Keratinocyte (primary cell): ENCODE measurements around the gene IFRD2. TPM values are rescaled to one million over a fixed set of nuclear protein-coding genes. Genes with fewer than 3 reads are reported as not detected.

Source experiments
- DNase-seq: peaks from one replicate; pipeline ENCODE4 v3.0.0-alpha.2; 2011; ENCODE audit warnings: low read depth, missing footprints, low spot score
- FAIRE-seq: peaks from 2 replicates; lab custom pipeline; 2011; peaks lifted over from hg19 to GRCh38; lab: Jason Lieb, UNC
- H2AFZ ChIP-seq: 2 replicates; pipeline ENCODE4 v1.6.0; 2012; ENCODE audit warnings: low read length, control low read depth, inconsistent platforms; ENCODE audit not compliant: control insufficient read depth
- H3K27ac ChIP-seq: 2 replicates; pipeline ENCODE4 v1.5.1; 2011; ENCODE audit warnings: low read length; ENCODE audit not compliant: control insufficient read depth, insufficient read depth
- H3K27me3 ChIP-seq: 3 replicates; pipeline ENCODE4 v1.6.0; 2011; ENCODE audit warnings: low read length; ENCODE audit not compliant: control insufficient read depth, insufficient read depth; ENCODE audit errors: extremely low read depth
- H3K36me3 ChIP-seq, 2 experiments: 2 replicates in 1 of 2; 3 replicates in 1 of 2; pipeline ENCODE4 v1.5.1; 2011; ENCODE audit warnings: low read length in 2 of 2, mild to moderate bottlenecking in 1 of 2; ENCODE audit not compliant: control insufficient read depth in 2 of 2, insufficient read depth in 2 of 2; ENCODE audit errors: extremely low read depth in 1 of 2
- H3K4me1 ChIP-seq: 3 replicates; pipeline ENCODE4 v1.5.1; 2011; ENCODE audit warnings: low read length; ENCODE audit not compliant: control insufficient read depth, insufficient read depth; ENCODE audit errors: extremely low read depth
- H3K4me2 ChIP-seq: 3 replicates; pipeline ENCODE4 v1.6.0; 2011; ENCODE audit warnings: low read depth, low read length; ENCODE audit not compliant: control insufficient read depth, insufficient read depth; ENCODE audit errors: extremely low read depth
- H3K4me3 ChIP-seq, 3 experiments: fragments of 200-600 bp in 1 of 3; sonication (generic) in 1 of 3; 2 replicates in 2 of 3; 3 replicates in 1 of 3; pipeline ENCODE4 v1.5.1; 2011 to 2016; ENCODE audit warnings: low read length in 3 of 3, mild to moderate bottlenecking in 3 of 3, control low read depth in 2 of 3, inconsistent platforms in 1 of 3, low read depth in 1 of 3, mixed read lengths in 1 of 3, mixed run types in 1 of 3, moderate library complexity in 1 of 3; ENCODE audit not compliant: control insufficient read depth in 2 of 3, insufficient read depth in 2 of 3; ENCODE audit errors: extremely low read depth in 1 of 3
- H3K79me2 ChIP-seq: 2 replicates; pipeline ENCODE4 v1.6.0; 2012; ENCODE audit warnings: low read length; ENCODE audit not compliant: control insufficient read depth, insufficient read depth
- H3K9ac ChIP-seq: 3 replicates; pipeline ENCODE4 v1.6.0; 2011; ENCODE audit warnings: low read length; ENCODE audit not compliant: control insufficient read depth, insufficient read depth; ENCODE audit errors: extremely low read depth
- H3K9me1 ChIP-seq: 3 replicates; pipeline ENCODE4 v1.6.0; 2011; ENCODE audit warnings: low read length; ENCODE audit not compliant: control insufficient read depth, insufficient read depth; ENCODE audit errors: extremely low read depth
- H3K9me3 ChIP-seq: 2 replicates; pipeline ENCODE4 v1.5.1; 2012; ENCODE audit warnings: low read depth, low read length; ENCODE audit not compliant: control insufficient read depth
- H4K20me1 ChIP-seq: 3 replicates; pipeline ENCODE4 v1.6.0; 2011; ENCODE audit warnings: low read length; ENCODE audit not compliant: control insufficient read depth, insufficient read depth; ENCODE audit errors: extremely low read depth
- EZH2 ChIP-seq: IDR thresholded peaks from one replicate; pipeline ENCODE4 v1.6.1; 2012; ENCODE audit warnings: inconsistent platforms, mild to moderate bottlenecking, low read length, moderate library complexity
- dilution Hi-C: fragments of 300-500 bp; cut with MboI; formaldehyde crosslinking; loops from one replicate; pipeline ENCODE4 v1.7.0; 2020; ENCODE audit warnings: low sequenced_read_pairs; ENCODE audit not compliant: extremely low pct_ligation_motif_present
- polyA plus RNA-seq, 5 experiments: library from polyadenylated mRNA; depleted of rRNA in 3 of 5; stranded (reverse) in 3 of 5; stranded (forward) in 1 of 5; unstranded in 1 of 5; fragments of >200 nt; gene quantifications; 1 replicate in 1 of 5; 2 replicates in 3 of 5; 3 replicates in 1 of 5; pipeline versions ENCODE4 v1.2.1 to v1.2.3, GENCODE V29; 2011 to 2012; ENCODE audit warnings: missing spikeins in 2 of 5, low read depth in 1 of 5, low replicate concordance in 1 of 5
- TF ChIP-seq, protein P1 (sequence below), 3 experiments: IDR thresholded peaks in 1 of 3; conservative IDR thresholded peaks in 1 of 3; optimal IDR thresholded peaks in 1 of 3; 2 replicates in 2 of 3; 3 replicates in 1 of 3; pipeline versions ENCODE3 to v1.5.1; 2011; ENCODE audit warnings: low read length in 3 of 3, mild to moderate bottlenecking in 3 of 3, moderate library complexity in 2 of 3, control low read depth in 1 of 3, inconsistent platforms in 1 of 3; ENCODE audit not compliant: insufficient read depth in 2 of 3; ENCODE audit errors: extremely low read depth in 1 of 3

Gene IFRD2
- polyA plus RNA-seq, 1 donor (not counting 4 experiments of a cell fraction or from before 2014, with no cell fraction given): 50.3 TPM

DNA sequence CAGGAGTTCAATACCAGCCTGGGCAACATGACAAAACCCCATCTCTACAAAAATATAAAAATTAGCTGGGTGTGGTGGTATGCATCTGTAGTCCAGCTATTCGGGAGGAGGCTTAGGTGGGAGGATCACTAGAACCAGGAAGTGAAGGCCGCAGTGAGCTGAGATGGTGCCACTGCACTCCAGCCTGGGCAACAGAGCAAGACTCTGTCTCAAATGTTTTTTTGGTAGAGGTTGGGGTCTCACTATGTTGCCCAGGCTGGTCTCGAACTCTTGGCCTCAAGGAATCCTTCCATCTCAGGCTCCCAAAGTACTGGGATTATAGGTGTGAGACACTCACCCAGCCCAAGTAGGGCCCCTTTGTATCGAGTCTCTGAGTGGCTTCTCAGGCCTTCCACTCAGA lies 1.9 kb upstream of the IFRD2 start:
- dilution Hi-C loops: no loop called here

DNA sequence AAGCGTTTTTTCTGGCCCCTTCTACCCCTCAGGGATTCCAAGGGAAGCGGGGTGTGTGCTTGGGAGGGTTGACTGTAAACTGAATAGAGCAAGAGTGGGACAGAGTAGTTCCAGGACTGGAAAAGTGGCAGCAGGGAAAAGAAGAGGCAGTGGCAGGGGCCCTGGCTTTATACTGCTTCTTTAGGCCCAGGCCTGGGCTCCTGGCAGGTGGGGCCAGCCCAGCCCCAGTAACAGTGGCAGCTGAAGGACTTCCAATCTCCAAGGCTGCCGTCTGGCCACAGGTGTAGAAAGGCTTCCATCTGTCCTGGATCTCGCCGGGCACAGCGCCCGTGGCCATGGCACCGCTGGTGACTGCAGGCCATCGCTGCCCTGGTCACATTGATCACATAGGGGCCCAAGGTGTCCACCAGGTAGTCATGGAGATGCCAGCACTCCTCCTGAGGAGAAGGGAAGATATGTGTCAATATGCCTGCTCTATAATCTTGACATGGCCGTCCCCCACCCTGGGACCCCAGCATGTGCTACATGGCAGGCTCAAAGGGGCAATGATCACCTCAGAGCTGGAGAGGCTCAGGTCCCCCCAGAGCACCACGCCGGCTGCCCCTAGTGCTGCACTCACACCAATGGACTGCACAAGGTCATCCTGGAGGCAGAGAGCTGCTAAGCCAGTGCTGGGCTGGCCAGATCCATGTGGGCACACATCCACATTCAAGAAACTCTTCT lies 1.0 kb upstream of the IFRD2 start:
- no peak for TF ChIP-seq EZH2
- TF ChIP-seq, protein P1, sequence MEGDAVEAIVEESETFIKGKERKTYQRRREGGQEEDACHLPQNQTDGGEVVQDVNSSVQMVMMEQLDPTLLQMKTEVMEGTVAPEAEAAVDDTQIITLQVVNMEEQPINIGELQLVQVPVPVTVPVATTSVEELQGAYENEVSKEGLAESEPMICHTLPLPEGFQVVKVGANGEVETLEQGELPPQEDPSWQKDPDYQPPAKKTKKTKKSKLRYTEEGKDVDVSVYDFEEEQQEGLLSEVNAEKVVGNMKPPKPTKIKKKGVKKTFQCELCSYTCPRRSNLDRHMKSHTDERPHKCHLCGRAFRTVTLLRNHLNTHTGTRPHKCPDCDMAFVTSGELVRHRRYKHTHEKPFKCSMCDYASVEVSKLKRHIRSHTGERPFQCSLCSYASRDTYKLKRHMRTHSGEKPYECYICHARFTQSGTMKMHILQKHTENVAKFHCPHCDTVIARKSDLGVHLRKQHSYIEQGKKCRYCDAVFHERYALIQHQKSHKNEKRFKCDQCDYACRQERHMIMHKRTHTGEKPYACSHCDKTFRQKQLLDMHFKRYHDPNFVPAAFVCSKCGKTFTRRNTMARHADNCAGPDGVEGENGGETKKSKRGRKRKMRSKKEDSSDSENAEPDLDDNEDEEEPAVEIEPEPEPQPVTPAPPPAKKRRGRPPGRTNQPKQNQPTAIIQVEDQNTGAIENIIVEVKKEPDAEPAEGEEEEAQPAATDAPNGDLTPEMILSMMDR (optimal IDR thresholded peaks at IDR 0.05 in 1 of 3, IDR thresholded peaks at IDR 0.05 in 1 of 3, conservative IDR thresholded peaks at IDR 0.05 in 1 of 3; ENCODE audit: extremely low read depth in 1 of 3, insufficient read depth in 2 of 3, low read length in 3 of 3): no peak
- Histone ChIP-seq H3K9ac (peak overlapping the region; percentile 75), H3K4me3 (peak overlapping the region in 2 of 3 experiments; percentile 37 to 98), H3K9me1 (peaks cover 2% of the 10 kb centered on the region), H3K79me2 (peaks cover 30% of the 10 kb centered on the region), H4K20me1 (no peaks in the 10 kb centered on the region), H3K9me3 (no peaks in the 10 kb centered on the region), H3K27me3 (no peaks in the 10 kb centered on the region), H3K36me3 (peaks cover 21 to 29% of the 10 kb centered on the region in 2 experiments), H2AFZ (peak overlapping the region; percentile 89), H3K27ac (peak overlapping the region; percentile 95), H3K4me2 (peak overlapping the region; percentile 87), H3K4me1 (peaks cover 15% of the 10 kb centered on the region)
- DNase-seq (no peak), FAIRE-seq (no peak)
- dilution Hi-C loops: no loop called here

More for the DNA sequence above, 1.9 kb upstream of the IFRD2 start:
- Histone ChIP-seq H3K4me1 (peaks cover 20% of the 10 kb centered on the region), H3K4me2 (no peak overlapping the region), H3K9me3 (no peaks in the 10 kb centered on the region), H3K36me3 (peaks cover 14 to 20% of the 10 kb centered on the region in 2 experiments), H3K9ac (no peak overlapping the region), H3K79me2 (peaks cover 34% of the 10 kb centered on the region), H2AFZ (no peak overlapping the region), H3K27me3 (no peaks in the 10 kb centered on the region), H3K9me1 (peaks cover 3% of the 10 kb centered on the region), H4K20me1 (no peaks in the 10 kb centered on the region), H3K27ac (no peak overlapping the region), H3K4me3 (no peak overlapping the region)
- no peak for FAIRE-seq
- DNase-seq: no peak
- no peak for TF ChIP-seq EZH2
- TF ChIP-seq, protein P1 (optimal IDR thresholded peaks at IDR 0.05 in 1 of 3, IDR thresholded peaks at IDR 0.05 in 1 of 3, conservative IDR thresholded peaks at IDR 0.05 in 1 of 3; ENCODE audit: extremely low read depth in 1 of 3, insufficient read depth in 2 of 3, low read length in 3 of 3): no peak
